RWPE2 (cell line): ENCODE results near the gene AGFG1.

Experiments
- ATAC-seq: fragments of 200-7000 bp; cut with Tn5 transposase; 3 replicates; pipeline ENCODE4 v1.9.1; 2021; ENCODE audit warnings: low read depth
- DNase-seq: peaks from one replicate; pipeline ENCODE4 v3.0.0-alpha.2; 2020; ENCODE audit warnings: low spot score
- H3K27ac ChIP-seq: fragments of 450-650 bp; 2 replicates; pipeline ENCODE4 v1.5.1; 2017; ENCODE audit warnings: mild to moderate bottlenecking; ENCODE audit not compliant: poor library complexity, severe bottlenecking
- H3K27me3 ChIP-seq: fragments of 250-450 bp; sonication (Bioruptor Pico); 2 replicates; pipeline ENCODE4 v1.5.1; 2021; ENCODE audit warnings: mild to moderate bottlenecking, moderate library complexity; ENCODE audit not compliant: insufficient read depth, poor library complexity, severe bottlenecking
- H3K36me3 ChIP-seq: fragments of 250-450 bp; sonication (Bioruptor Pico); 2 replicates; pipeline ENCODE4 v1.5.1; 2020; ENCODE audit warnings: low read depth, mild to moderate bottlenecking, moderate library complexity
- H3K4me1 ChIP-seq: fragments of 250-450 bp; sonication (Bioruptor Pico); 2 replicates; pipeline ENCODE4 v1.5.1; 2021; ENCODE audit warnings: mild to moderate bottlenecking, moderate library complexity; ENCODE audit not compliant: insufficient read depth, poor library complexity, severe bottlenecking
- H3K4me3 ChIP-seq: fragments of 250-450 bp; sonication (Bioruptor Pico); 2 replicates; pipeline ENCODE4 v1.5.1; 2021; ENCODE audit warnings: mild to moderate bottlenecking, moderate library complexity; ENCODE audit not compliant: severe bottlenecking
- H3K9me3 ChIP-seq: fragments of 250-450 bp; sonication (Bioruptor Pico); 2 replicates; pipeline ENCODE4 v1.5.1; 2021; ENCODE audit warnings: mild to moderate bottlenecking, moderate library complexity; ENCODE audit not compliant: severe bottlenecking
- TF ChIP-seq, protein P1 (sequence below): fragments of 450-650 bp; IDR thresholded peaks from one replicate; pipeline ENCODE4 v1.5.1; 2017; ENCODE audit warnings: mild to moderate bottlenecking, moderate library complexity; ENCODE audit not compliant: poor library complexity, severe bottlenecking

AGFG1 gene

DNA sequence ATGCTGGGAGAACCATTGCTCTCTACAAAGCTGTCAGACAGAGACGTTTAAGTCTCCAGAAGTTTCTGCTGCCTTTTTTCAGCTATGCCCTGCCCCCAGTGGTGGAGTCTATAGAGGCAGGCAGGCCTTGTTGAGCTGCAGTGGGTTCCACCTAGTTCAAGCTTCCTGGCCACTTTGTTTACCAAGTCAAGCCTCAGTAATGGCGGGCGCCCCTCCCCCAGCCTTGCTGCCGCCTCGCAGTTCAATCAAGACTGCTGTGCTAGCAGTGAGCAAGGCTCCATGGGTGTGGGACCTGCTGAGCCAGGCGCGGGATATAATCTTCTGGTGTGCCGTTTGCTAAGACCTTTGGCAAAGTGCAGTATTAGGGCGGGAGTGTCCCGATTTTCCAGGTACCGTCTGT lies 74.0 kb downstream of the AGFG1 start:
- DNase-seq: no peak
- Histone ChIP-seq H3K4me1 (no peaks in the 10 kb centered on the region), H3K27ac (no peak overlapping the region), H3K36me3 (peaks cover 67% of the 10 kb centered on the region), H3K4me3 (no peak overlapping the region), H3K9me3 (no peaks in the 10 kb centered on the region), H3K27me3 (no peaks in the 10 kb centered on the region)
- no peak for ATAC-seq
- TF ChIP-seq, protein P1, sequence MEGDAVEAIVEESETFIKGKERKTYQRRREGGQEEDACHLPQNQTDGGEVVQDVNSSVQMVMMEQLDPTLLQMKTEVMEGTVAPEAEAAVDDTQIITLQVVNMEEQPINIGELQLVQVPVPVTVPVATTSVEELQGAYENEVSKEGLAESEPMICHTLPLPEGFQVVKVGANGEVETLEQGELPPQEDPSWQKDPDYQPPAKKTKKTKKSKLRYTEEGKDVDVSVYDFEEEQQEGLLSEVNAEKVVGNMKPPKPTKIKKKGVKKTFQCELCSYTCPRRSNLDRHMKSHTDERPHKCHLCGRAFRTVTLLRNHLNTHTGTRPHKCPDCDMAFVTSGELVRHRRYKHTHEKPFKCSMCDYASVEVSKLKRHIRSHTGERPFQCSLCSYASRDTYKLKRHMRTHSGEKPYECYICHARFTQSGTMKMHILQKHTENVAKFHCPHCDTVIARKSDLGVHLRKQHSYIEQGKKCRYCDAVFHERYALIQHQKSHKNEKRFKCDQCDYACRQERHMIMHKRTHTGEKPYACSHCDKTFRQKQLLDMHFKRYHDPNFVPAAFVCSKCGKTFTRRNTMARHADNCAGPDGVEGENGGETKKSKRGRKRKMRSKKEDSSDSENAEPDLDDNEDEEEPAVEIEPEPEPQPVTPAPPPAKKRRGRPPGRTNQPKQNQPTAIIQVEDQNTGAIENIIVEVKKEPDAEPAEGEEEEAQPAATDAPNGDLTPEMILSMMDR: no peak

DNA sequence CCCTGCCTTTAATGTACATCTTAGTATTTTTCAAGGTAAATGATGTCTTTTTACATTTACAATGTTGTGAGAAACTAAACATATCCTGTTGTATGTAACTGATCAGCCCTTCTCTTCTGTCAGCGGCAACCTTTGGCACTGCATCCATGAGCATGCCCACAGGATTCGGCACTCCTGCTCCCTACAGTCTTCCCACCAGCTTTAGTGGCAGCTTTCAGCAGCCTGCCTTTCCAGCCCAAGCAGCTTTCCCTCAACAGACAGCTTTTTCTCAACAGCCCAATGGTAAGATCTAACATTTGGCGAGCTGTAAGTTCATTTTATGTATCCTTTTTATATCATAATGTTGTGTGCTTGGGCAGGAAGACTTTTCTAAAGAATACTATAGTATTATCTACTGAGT lies 79.9 kb downstream of the AGFG1 start:
- DNase-seq (no peak), ATAC-seq (no peak)
- Histone ChIP-seq H3K27ac (no peak overlapping the region), H3K4me3 (no peak overlapping the region), H3K4me1 (no peaks in the 10 kb centered on the region), H3K36me3 (peaks cover 87% of the 10 kb centered on the region), H3K9me3 (no peaks in the 10 kb centered on the region), H3K27me3 (no peaks in the 10 kb centered on the region)
- TF ChIP-seq, protein P1: no peak

DNA sequence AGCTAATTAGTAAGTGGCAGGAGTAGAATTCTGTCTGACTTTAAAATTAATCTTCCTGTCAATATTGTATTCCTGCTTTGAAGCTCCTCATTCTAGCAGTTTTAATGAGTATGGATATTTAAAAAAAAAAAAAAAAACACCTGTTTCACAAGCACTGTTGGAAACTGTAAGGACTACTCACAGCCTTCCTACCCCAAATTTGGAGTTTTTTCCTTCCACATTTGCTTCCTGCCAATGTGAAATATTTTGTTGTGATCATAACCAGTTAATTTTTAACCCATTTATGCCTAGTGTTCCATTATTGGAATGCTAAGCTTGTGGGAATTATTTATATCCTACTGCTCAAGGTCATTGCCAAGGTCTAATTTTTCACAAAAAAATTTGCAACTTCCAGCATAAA lies 90.6 kb downstream of the AGFG1 start:
- H3K36me3 ChIP-seq: peaks cover 27% of the 10 kb centered on the region
- DNase-seq (no peak), ATAC-seq (no peak)
- TF ChIP-seq, protein P1: no peak
- no peaks in the 10 kb centered on the region for H3K27me3 ChIP-seq
- no peaks in the 10 kb centered on the region for H3K9me3 ChIP-seq
- H3K4me3 ChIP-seq: no peak overlapping the region
- no peaks in the 10 kb centered on the region for H3K4me1 ChIP-seq
- H3K27ac ChIP-seq: no peak overlapping the region

DNA sequence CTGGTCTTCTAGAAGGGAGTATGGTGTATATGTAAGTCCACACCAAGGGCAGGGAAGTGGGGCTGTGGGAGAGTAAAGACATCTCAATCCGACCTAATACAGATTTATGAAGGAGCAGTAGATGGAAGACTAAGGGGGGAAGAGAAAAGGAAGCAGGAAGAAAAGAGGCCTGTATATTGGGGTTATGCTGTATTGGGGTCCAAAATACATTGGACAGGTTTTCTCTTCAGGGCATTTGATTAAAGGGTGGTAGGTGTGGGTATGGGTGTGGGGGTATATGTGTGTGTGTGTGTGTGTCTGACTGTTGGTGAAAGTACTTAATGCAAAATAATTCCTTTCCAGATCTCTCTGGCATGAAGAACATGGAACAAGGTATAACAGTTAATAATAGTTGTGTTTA lies 93.1 kb downstream of the AGFG1 start:
- TF ChIP-seq, protein P1: no peak
- no peak overlapping the region for H3K4me3 ChIP-seq
- H3K4me1 ChIP-seq: no peaks in the 10 kb centered on the region
- H3K27ac ChIP-seq: no peak overlapping the region
- no peaks in the 10 kb centered on the region for H3K9me3 ChIP-seq
- no peaks in the 10 kb centered on the region for H3K27me3 ChIP-seq
- DNase-seq: no peak
- ATAC-seq: no peak
- peaks cover 8% of the 10 kb centered on the region; the same call in 1 of the 2 replicates for H3K36me3 ChIP-seq

DNA sequence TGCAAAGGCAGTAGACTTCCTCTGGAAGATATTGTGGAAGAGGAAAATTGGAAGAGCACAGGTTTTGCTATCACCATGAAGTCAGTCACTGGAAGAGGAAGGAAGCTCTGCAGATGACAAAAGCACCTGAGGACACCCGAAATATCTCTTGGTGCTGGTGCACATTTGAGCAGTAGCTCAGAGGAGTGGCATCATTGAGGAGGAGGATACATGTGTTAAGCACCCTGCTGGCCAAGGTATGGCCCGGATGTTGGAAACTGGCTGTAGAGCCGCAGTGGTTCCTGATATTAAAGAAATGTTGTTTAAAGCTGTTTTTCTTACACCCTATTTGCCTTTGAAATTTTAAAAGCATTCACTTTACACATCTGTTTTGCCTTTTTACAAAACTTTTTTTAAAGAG lies 94.1 kb downstream of the AGFG1 start:
- H3K27ac ChIP-seq: no peak overlapping the region
- H3K27me3 ChIP-seq: no peaks in the 10 kb centered on the region
- DNase-seq (no peak), ATAC-seq (0 out of 3 replicates have a peak, but pooled peaks have one; percentile 20)
- 0 out of 2 replicates have a peak, but pooled peaks cover 6% of the 10 kb centered on the region for H3K36me3 ChIP-seq
- TF ChIP-seq, protein P1: no peak
- no peak overlapping the region for H3K4me3 ChIP-seq
- H3K4me1 ChIP-seq: no peaks in the 10 kb centered on the region
- H3K9me3 ChIP-seq: no peaks in the 10 kb centered on the region
